Mesendoderm (in vitro differentiated cells): ENCODE results near the gene TDRD10.

ENCODE experiments used
- DNase-seq: peaks from one replicate; pipeline ENCODE4 v3.0.0; 2013
- H2AK5ac ChIP-seq: 2 replicates; pipeline ENCODE4 v1.6.1; 2013; ENCODE audit warnings: low read length, inconsistent platforms
- H2BK120ac ChIP-seq: 2 replicates; pipeline ENCODE4 v1.6.1; 2013; ENCODE audit warnings: low read depth, mild to moderate bottlenecking, low read length, moderate library complexity, mixed read lengths
- H2BK15ac ChIP-seq: replicated peaks from 2 replicates; pipeline ENCODE4 v1.6.1; 2013; ENCODE audit warnings: low read depth, mild to moderate bottlenecking, moderate library complexity
- H2BK5ac ChIP-seq: 2 replicates; pipeline ENCODE4 v1.6.1; 2013; ENCODE audit warnings: low read length, inconsistent platforms
- H3K18ac ChIP-seq: 2 replicates; pipeline ENCODE4 v1.6.1; 2013; ENCODE audit warnings: mild to moderate bottlenecking, low read length, mixed read lengths
- H3K23ac ChIP-seq: one replicate; pipeline ENCODE4 v1.6.1; 2013; ENCODE audit warnings: low read length
- H3K27ac ChIP-seq: 2 replicates; pipeline ENCODE4 v1.5.1; 2013; ENCODE audit warnings: low read depth, mild to moderate bottlenecking, inconsistent platforms, low read length, moderate library complexity
- H3K27me3 ChIP-seq: 2 replicates; pipeline ENCODE4 v1.6.1; 2013; ENCODE audit warnings: low read length, control low read depth, mild to moderate bottlenecking, inconsistent platforms; ENCODE audit not compliant: insufficient read depth, poor library complexity
- H3K36me3 ChIP-seq: 2 replicates; pipeline ENCODE4 v1.6.1; 2013; ENCODE audit warnings: low read length, inconsistent platforms; ENCODE audit not compliant: control insufficient read depth, insufficient read depth
- H3K4ac ChIP-seq: one replicate; pipeline ENCODE4 v1.6.1; 2013; ENCODE audit warnings: low read depth, mild to moderate bottlenecking, low read length, moderate library complexity
- H3K4me1 ChIP-seq: 2 replicates; pipeline ENCODE4 v1.6.1; 2013; ENCODE audit warnings: low read depth, low read length, inconsistent platforms; ENCODE audit not compliant: control insufficient read depth
- H3K4me2 ChIP-seq: 2 replicates; pipeline ENCODE4 v1.6.1; 2013; ENCODE audit warnings: low read length
- H3K4me3 ChIP-seq: 2 replicates; pipeline ENCODE4 v1.5.1; 2013; ENCODE audit warnings: mild to moderate bottlenecking, low read length
- H3K56ac ChIP-seq: one replicate; pipeline ENCODE4 v1.6.1; 2013; ENCODE audit warnings: low read length
- H3K79me1 ChIP-seq: 2 replicates; pipeline ENCODE4 v1.6.1; 2013; ENCODE audit warnings: low read length, inconsistent platforms
- H3K79me2 ChIP-seq: 2 replicates; pipeline ENCODE4 v1.6.1; 2013; ENCODE audit warnings: mild to moderate bottlenecking, low read length; ENCODE audit not compliant: control insufficient read depth, insufficient read depth
- H3K9ac ChIP-seq: 2 replicates; pipeline ENCODE4 v1.6.1; 2013; ENCODE audit warnings: low read length, inconsistent platforms
- H4K5ac ChIP-seq: one replicate; pipeline ENCODE4 v1.6.1; 2013; ENCODE audit warnings: low read length
- H4K8ac ChIP-seq: one replicate; pipeline ENCODE4 v1.6.1; 2013; ENCODE audit warnings: low read depth, mild to moderate bottlenecking, control low read depth, low read length, moderate library complexity
- WGBS: extraction: QIAGEN DNeasy Blood & Tissue Kit; methylation state at CpG from one replicate; pipeline ENCODE4 v1.1.7; 2013; ENCODE audit warnings: low lambda C conversion rate, missing lambda C conversion rate; ENCODE audit not compliant: insufficient coverage; ENCODE audit errors: extremely low coverage; 5-methylcytosine and 5-hydroxymethylcytosine counted together

Gene TDRD10

DNA sequence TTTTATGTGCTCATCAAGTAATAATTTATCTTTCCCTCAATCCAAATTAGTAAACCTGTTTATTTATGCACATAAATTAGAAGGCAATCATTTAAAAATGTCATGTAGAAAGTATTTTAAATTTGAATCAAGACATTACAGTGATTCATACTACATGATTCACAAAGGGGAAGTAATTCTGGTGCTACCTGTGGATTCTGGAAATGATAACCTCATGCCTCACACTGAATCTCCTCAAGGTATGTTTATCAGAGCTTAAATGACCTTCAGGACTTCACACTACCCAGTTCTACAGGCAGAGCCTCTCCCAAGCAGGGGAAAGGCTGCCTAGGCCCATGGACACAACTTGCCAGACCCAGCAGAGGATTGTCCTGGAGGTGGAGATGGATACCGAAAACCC, 25.2 kb upstream of the TDRD10 start:
- Histone ChIP-seq H2BK5ac (no peak overlapping the region), H4K8ac (no peak overlapping the region), H3K4me2 (no peak overlapping the region), H4K5ac (no peak overlapping the region), H3K27me3 (no peaks in the 10 kb centered on the region), H3K79me2 (no peaks in the 10 kb centered on the region), H3K27ac (no peak overlapping the region), H3K23ac (no peak overlapping the region), H3K79me1 (no peaks in the 10 kb centered on the region), H2BK120ac (no peak overlapping the region), H3K4ac (no peak overlapping the region), H2AK5ac (no peak overlapping the region), H3K4me1 (no peaks in the 10 kb centered on the region), H3K56ac (no peak overlapping the region), H3K9ac (no peak overlapping the region), H2BK15ac (no peak overlapping the region), H3K36me3 (no peaks in the 10 kb centered on the region), H3K18ac (no peak overlapping the region), H3K4me3 (no peak overlapping the region)
- no CpG with 5 or more reads among the region's 1 CpG for WGBS
- DNase-seq: no peak

DNA sequence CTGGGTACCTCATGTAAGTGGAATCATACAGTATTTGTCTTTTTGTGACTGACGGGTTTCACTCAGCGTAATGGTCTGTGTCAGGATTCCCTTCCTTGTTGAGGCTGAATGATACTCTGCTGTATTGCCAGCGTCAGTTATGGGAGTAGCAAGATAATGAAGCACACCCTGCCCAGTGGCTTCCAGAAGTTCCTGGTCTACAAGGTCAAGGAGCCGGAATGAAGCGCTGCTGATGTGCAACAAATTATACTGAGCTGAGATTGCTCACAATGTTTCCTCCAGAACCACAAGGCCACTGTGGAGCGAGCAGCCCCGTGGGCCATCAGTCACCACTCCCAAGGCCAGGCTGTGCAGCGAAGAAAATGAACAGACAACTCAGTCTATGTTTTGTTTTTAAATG, 24.0 kb upstream of the TDRD10 start:
- WGBS: no CpG with 5 or more reads among the region's 8 CpGs

DNA sequence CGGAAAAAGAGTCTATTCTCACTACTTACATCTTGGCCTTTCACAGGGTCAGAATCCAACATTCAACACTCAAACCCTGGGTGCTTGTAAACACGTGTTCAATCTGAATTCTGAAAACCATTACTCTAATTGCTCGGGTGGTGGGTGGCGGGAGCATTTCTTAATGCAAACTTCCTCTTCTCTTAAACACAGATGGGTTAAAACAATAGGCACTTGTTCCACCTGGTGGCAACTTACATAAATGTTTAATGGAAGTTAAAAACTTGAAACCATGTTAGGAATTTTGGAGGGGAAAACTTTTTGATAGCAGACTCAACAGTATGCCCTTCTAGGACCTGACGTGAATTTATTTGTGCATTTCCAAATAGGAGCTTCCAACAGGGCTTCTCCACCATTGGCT, 23.4 kb upstream of the TDRD10 start:
- H3K79me1 ChIP-seq: no peaks in the 10 kb centered on the region
- H2AK5ac ChIP-seq: no peak overlapping the region
- H2BK15ac ChIP-seq: no peak overlapping the region
- no peak overlapping the region for H3K4ac ChIP-seq
- H3K4me1 ChIP-seq: no peaks in the 10 kb centered on the region
- no peaks in the 10 kb centered on the region for H3K27me3 ChIP-seq
- H3K18ac ChIP-seq: no peak overlapping the region
- no CpG with 5 or more reads among the region's 5 CpGs for WGBS
- H4K8ac ChIP-seq: no peak overlapping the region
- no peak overlapping the region for H3K9ac ChIP-seq
- no peak for DNase-seq
- no peak overlapping the region for H4K5ac ChIP-seq
- no peaks in the 10 kb centered on the region for H3K36me3 ChIP-seq
- no peak overlapping the region for H2BK120ac ChIP-seq
- no peaks in the 10 kb centered on the region for H3K79me2 ChIP-seq
- H3K27ac ChIP-seq: no peak overlapping the region
- H3K23ac ChIP-seq: no peak overlapping the region
- no peak overlapping the region for H3K4me3 ChIP-seq
- H2BK5ac ChIP-seq: no peak overlapping the region
- no peak overlapping the region for H3K56ac ChIP-seq
- no peak overlapping the region for H3K4me2 ChIP-seq

More for the DNA sequence above, 24.0 kb upstream of the TDRD10 start:
- Histone ChIP-seq H2BK15ac (no peak overlapping the region), H3K4me2 (no peak overlapping the region), H3K9ac (no peak overlapping the region), H3K4me1 (no peaks in the 10 kb centered on the region), H3K4ac (no peak overlapping the region), H4K8ac (no peak overlapping the region), H3K79me1 (no peaks in the 10 kb centered on the region), H2BK120ac (no peak overlapping the region), H2BK5ac (no peak overlapping the region), H3K27ac (no peak overlapping the region), H3K79me2 (no peaks in the 10 kb centered on the region), H2AK5ac (no peak overlapping the region), H3K23ac (no peak overlapping the region), H3K36me3 (no peaks in the 10 kb centered on the region), H3K56ac (no peak overlapping the region), H3K18ac (no peak overlapping the region), H4K5ac (no peak overlapping the region), H3K27me3 (no peaks in the 10 kb centered on the region), H3K4me3 (no peak overlapping the region)
- no peak for DNase-seq

- peak overlapping the region; percentile 1 for H3K56ac ChIP-seq
- no peaks in the 10 kb centered on the region for H3K79me1 ChIP-seq
- H3K18ac ChIP-seq: no peak overlapping the region
- H3K27me3 ChIP-seq: no peaks in the 10 kb centered on the region
- no peak overlapping the region for H2BK15ac ChIP-seq
- no peaks in the 10 kb centered on the region for H3K4me1 ChIP-seq
- H2AK5ac ChIP-seq: no peak overlapping the region
- no peak overlapping the region for H2BK120ac ChIP-seq
- DNase-seq: peak; percentile 69
- no peaks in the 10 kb centered on the region for H3K36me3 ChIP-seq
- no peak overlapping the region for H3K23ac ChIP-seq
- no CpG with 5 or more reads among the region's 9 CpGs for WGBS
- no peak overlapping the region for H2BK5ac ChIP-seq
- no peak overlapping the region for H3K27ac ChIP-seq
- H3K9ac ChIP-seq: no peak overlapping the region
- no peaks in the 10 kb centered on the region for H3K79me2 ChIP-seq
- H3K4me2 ChIP-seq: no peak overlapping the region
- no peak overlapping the region for H4K5ac ChIP-seq
- H4K8ac ChIP-seq: no peak overlapping the region
- H3K4ac ChIP-seq: no peak overlapping the region
- no peak overlapping the region for H3K4me3 ChIP-seq
These were observed 22.1 kb upstream of the TDRD10 start for GRCh38 chr1:154479764-154480421.

- Histone ChIP-seq H3K27me3 (no peaks in the 10 kb centered on the region), H3K79me2 (no peaks in the 10 kb centered on the region), H3K4ac (no peak overlapping the region), H3K36me3 (no peaks in the 10 kb centered on the region), H2BK120ac (no peak overlapping the region), H4K5ac (no peak overlapping the region), H3K9ac (no peak overlapping the region), H3K23ac (no peak overlapping the region), H2BK5ac (no peak overlapping the region), H3K4me2 (no peak overlapping the region), H3K18ac (no peak overlapping the region), H2AK5ac (no peak overlapping the region), H3K56ac (no peak overlapping the region), H3K27ac (no peak overlapping the region), H2BK15ac (no peak overlapping the region), H3K4me3 (no peak overlapping the region), H3K79me1 (no peaks in the 10 kb centered on the region), H4K8ac (no peak overlapping the region), H3K4me1 (no peaks in the 10 kb centered on the region)
- DNase-seq: peak; percentile 72
- WGBS: no CpG with 5 or more reads among the region's 1 CpG
These were observed 21.0 kb upstream of the TDRD10 start for GRCh38 chr1:154481053-154481452.
